ENCODE data around the gene SLC16A5.

SLC16A5 gene

DNA sequence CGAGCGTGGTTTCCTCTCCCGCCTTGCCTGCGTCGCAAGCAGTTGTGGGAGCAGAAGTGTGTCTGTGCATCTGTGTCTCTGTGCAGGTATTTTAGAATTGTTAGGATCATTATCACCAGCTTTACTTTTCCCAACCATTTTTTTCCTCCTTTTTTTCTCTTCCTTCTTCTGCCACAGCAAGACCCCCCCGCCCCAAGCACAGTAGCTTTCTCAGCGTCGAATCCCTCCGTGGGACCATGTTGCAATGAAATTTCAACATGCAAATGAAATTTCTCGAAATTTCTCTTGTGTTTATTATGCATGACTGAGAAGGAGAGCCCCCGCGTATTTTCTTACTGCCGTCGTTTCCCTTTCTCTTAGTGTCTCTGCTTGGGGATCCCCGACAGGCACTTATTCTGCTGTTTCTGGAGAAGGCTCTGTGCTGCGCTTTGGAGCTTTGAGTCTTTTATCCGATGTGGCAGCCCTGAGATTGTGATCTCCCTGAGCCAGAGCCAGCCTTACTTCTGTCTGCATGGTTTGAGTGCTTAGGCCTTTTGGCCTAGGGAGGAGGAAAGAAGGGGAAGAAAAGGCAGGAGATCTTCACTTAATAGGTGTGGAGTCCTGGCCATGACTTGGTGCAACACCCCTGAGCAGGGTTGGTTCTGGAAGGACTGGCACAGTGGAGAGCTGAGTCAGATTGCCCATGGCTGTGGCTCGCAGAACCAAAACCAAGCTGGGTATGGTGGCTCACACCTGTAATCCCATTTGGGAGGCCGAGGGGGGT, 27.0 kb downstream of the SLC16A5 start:
- DNase-seq (ENCODE audit: low read depth in 2 of 2): no peak
- TF ChIP-seq, protein P1, sequence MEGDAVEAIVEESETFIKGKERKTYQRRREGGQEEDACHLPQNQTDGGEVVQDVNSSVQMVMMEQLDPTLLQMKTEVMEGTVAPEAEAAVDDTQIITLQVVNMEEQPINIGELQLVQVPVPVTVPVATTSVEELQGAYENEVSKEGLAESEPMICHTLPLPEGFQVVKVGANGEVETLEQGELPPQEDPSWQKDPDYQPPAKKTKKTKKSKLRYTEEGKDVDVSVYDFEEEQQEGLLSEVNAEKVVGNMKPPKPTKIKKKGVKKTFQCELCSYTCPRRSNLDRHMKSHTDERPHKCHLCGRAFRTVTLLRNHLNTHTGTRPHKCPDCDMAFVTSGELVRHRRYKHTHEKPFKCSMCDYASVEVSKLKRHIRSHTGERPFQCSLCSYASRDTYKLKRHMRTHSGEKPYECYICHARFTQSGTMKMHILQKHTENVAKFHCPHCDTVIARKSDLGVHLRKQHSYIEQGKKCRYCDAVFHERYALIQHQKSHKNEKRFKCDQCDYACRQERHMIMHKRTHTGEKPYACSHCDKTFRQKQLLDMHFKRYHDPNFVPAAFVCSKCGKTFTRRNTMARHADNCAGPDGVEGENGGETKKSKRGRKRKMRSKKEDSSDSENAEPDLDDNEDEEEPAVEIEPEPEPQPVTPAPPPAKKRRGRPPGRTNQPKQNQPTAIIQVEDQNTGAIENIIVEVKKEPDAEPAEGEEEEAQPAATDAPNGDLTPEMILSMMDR (IDR thresholded peaks at IDR 0.05; ENCODE audit: low read depth, low read length): no peak
- H3K4me3 ChIP-seq (replicated peaks in 1 of 2; ENCODE audit: low read depth in 2 of 2, low read length in 2 of 2): peak overlapping the region; percentile 45 to 54

DNA sequence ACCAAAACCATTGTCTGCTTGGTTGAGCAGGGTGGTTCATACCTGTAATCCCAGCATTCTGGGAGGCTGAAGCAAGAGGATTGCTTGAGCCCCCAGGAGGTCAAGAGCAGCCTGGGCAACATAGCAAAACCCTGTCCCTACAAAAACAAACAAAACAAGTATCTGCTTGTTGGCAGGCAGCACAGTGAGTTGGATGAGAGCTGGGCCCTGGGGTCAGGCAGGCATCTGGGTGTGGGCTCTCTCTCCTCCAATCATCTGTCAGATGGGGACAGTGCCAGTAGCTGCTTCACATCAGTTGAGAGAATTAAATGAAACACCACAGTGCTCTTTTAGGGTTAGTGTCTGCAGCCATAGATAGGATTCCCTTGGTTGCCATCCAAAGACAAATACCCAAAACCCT, 27.8 kb downstream of the SLC16A5 start:
- H3K4me3 ChIP-seq (replicated peaks in 1 of 2; ENCODE audit: low read depth in 2 of 2, low read length in 2 of 2): no peak overlapping the region
- TF ChIP-seq, protein P1 (IDR thresholded peaks at IDR 0.05; ENCODE audit: low read depth, low read length): no peak
- no peak for DNase-seq (ENCODE audit: low read depth in 2 of 2)

DNA sequence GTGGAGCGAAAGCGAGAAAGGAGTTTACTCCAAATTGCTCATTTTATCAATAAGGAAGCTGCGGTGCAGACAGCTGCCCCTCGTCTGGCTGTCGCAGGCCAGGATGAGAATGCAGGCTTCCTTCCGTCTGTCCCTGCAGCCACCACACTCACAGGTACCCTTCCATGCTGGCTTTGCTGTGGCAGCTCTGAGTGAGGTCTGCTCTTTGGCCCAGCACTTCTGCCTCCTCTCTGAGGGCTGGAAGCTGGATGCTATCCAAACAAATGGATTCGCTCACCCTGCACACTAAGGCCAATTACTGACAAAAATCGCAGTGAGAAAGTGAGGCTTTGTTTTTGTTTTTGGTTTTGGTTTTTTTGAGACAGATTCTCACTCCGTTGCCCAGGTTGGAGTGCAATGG, 29.0 kb downstream of the SLC16A5 start:
- TF ChIP-seq, protein P1 (IDR thresholded peaks at IDR 0.05; ENCODE audit: low read depth, low read length): no peak
- DNase-seq (ENCODE audit: low read depth in 2 of 2): peak in 1 of 2 donors; percentile 28

DNA sequence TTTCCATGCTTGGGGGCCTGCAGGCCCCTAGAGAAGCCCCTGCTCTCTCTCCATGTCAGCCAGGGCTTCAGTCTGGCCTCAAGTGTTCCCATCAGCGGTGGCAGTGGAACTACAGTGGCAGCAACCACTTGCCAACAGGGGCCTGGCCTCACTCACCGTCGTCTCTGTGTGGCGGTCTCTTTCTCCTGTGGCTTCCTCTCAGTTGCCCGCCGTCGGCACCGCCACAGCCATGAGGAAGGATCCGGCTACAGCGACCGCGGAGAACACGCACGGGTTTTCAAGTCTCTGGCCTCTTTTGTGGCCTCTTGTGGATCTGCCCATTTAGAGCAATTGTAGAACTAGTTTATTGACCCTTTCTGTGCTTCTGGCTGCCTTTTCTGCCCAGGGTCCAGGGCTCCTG, 30.6 kb downstream of the SLC16A5 start:
- no peak overlapping the region for H3K4me3 ChIP-seq (replicated peaks in 1 of 2; ENCODE audit: low read depth in 2 of 2, low read length in 2 of 2)
- TF ChIP-seq, protein P1 (IDR thresholded peaks at IDR 0.05; ENCODE audit: low read depth, low read length): no peak
- no peak for DNase-seq (ENCODE audit: low read depth in 2 of 2)

More for the DNA sequence above, 29.0 kb downstream of the SLC16A5 start:
- H3K4me3 ChIP-seq (replicated peaks in 1 of 2; ENCODE audit: low read depth in 2 of 2, low read length in 2 of 2): no peak overlapping the region

DNA sequence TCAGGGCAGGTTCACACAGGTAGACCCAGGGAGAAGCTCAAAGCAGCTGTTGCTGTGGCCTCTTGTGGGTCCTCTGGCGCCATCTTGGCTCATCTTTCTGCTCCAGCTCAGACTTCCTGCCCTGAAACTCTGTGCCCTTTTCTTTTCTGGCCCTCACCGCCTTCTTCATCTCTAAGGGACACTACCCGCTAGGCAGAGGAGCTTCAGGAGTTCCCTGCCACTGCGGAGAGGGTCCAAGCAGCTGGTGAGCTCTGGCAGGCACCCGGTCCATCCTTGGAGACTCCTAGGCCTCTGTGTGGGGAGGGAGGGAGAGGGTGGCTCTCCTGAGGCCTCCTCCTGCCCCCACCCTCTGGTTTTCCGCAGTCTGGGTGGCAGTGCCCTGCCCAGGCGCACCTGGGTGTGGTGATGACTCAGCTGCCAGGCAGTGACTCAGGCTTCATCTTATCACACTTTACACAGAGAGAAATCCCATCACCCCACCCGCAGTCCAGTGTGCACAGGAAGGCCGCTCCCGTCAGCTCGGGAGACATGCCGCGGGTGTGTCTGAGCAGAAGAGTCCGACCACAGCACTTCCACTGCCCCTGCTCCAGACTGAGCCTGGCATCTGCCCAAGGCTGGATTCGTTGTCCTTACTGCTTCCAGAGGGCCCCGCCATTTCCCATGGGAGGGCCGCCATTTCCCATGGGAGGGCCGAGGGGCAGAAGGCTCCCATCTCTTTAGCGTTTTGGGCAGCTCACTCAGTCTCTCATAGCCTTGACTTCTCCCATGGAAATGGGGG, 36.5 kb downstream of the SLC16A5 start:
- H3K4me3 ChIP-seq (replicated peaks in 1 of 2; ENCODE audit: low read depth in 2 of 2, low read length in 2 of 2): no peak overlapping the region
- peak; percentile 61 to 82 for DNase-seq (ENCODE audit: low read depth in 2 of 2)
- TF ChIP-seq, protein P1 (IDR thresholded peaks at IDR 0.05; ENCODE audit: low read depth, low read length): no peak

DNA sequence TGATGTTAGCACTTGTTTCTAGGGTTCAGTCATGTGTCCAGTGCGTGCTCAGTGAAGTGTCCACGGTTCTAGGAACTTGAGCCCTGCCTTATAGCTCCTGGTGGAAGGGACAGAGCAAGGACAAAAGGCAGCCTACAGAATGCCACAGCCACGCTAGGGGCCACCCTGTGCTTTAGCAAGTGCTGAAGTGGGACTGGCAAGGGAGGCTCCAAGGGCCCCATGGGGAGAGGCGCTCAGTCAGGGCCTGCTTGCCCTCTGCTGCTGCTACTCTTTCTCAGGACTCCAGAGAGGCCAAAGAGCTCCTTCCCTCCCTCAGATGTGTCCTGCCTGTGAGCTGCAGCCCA, 37.0 kb downstream of the SLC16A5 start:
- DNase-seq (ENCODE audit: low read depth in 2 of 2): no peak
- TF ChIP-seq, protein P1 (IDR thresholded peaks at IDR 0.05; ENCODE audit: low read depth, low read length): no peak
- H3K4me3 ChIP-seq (replicated peaks in 1 of 2; ENCODE audit: low read depth in 2 of 2, low read length in 2 of 2): no peak overlapping the region
